SK-N-SH treated with all-trans-retinoic acid at 6 μM for 48 hours (cell line): ENCODE data around the gene SGPL1.

Experiments used
- ATAC-seq: fragments of 200-7000 bp; cut with Tn5 transposase; 3 replicates; pipeline ENCODE4 v1.9.1; 2020; ENCODE audit warnings: mild to moderate bottlenecking, moderate library complexity
- ARNTL ChIP-seq: fragments of 450-650 bp; formaldehyde crosslinking; IDR thresholded peaks from 2 replicates; pipeline ENCODE4 v1.5.0; 2020; ENCODE audit warnings: low read depth, mild to moderate bottlenecking, moderate library complexity, borderline replicate concordance
- BACH2 ChIP-seq: fragments of 250-450 bp; sonication (Bioruptor Pico); IDR thresholded peaks from 2 replicates; pipeline ENCODE4 v1.9.0; 2021; ENCODE audit warnings: mild to moderate bottlenecking, borderline replicate concordance
- CREB5 ChIP-seq: fragments of 250-450 bp; sonication (Bioruptor Pico); IDR thresholded peaks from 2 replicates; pipeline ENCODE4 v1.5.1; 2020; ENCODE audit warnings: low read depth, mild to moderate bottlenecking, moderate library complexity
- CSDC2 ChIP-seq: fragments of 250-450 bp; sonication (Bioruptor Pico); IDR thresholded peaks from 2 replicates; pipeline ENCODE4 v1.5.0; 2020; ENCODE audit warnings: mild to moderate bottlenecking, moderate library complexity
- ESRRG ChIP-seq: fragments of 250-450 bp; sonication (Bioruptor Pico); IDR thresholded peaks from 2 replicates; pipeline ENCODE4 v1.6.1; 2021; ENCODE audit warnings: mild to moderate bottlenecking
- GLIS3 ChIP-seq: fragments of 250-450 bp; sonication (Bioruptor Pico); IDR thresholded peaks from 2 replicates; pipeline ENCODE4 v1.5.0; 2020; ENCODE audit warnings: mild to moderate bottlenecking, moderate library complexity
- OSR1 ChIP-seq: fragments of 250-450 bp; sonication (Bioruptor Pico); IDR thresholded peaks from 2 replicates; pipeline ENCODE4 v1.8.0; 2022; ENCODE audit warnings: moderate library complexity, mild to moderate bottlenecking, inconsistent platforms
- PATZ1 ChIP-seq: fragments of 250-450 bp; sonication (Bioruptor Pico); IDR thresholded peaks from 2 replicates; pipeline ENCODE4 v1.8.0; 2020; ENCODE audit warnings: mild to moderate bottlenecking, moderate library complexity, borderline replicate concordance
- POU6F1 ChIP-seq: fragments of 250-450 bp; sonication (Bioruptor Pico); IDR thresholded peaks from 2 replicates; pipeline ENCODE4 v1.8.0; 2021; ENCODE audit warnings: low read depth, mild to moderate bottlenecking, moderate library complexity, borderline replicate concordance
- PPARA ChIP-seq: fragments of 250-450 bp; sonication (Bioruptor Pico); IDR thresholded peaks from 2 replicates; pipeline ENCODE4 v1.5.0; 2020; ENCODE audit warnings: mild to moderate bottlenecking, borderline replicate concordance
- RARB ChIP-seq: fragments of 250-450 bp; sonication (Bioruptor Pico); IDR thresholded peaks from 2 replicates; pipeline ENCODE4 v1.8.0; 2021; ENCODE audit warnings: mild to moderate bottlenecking, moderate library complexity
- SNAI2 ChIP-seq: fragments of 250-450 bp; sonication (Bioruptor Pico); IDR thresholded peaks from 2 replicates; pipeline ENCODE4 v1.5.0; 2020; ENCODE audit warnings: mild to moderate bottlenecking, moderate library complexity
- TCF4 ChIP-seq: fragments of 250-450 bp; sonication (Bioruptor Pico); IDR thresholded peaks from 2 replicates; pipeline ENCODE4 v1.8.0; 2021; ENCODE audit warnings: mild to moderate bottlenecking, moderate library complexity, borderline replicate concordance
- TOX ChIP-seq: fragments of 250-450 bp; sonication (Bioruptor Pico); IDR thresholded peaks from 2 replicates; pipeline ENCODE4 v1.8.0; 2021; ENCODE audit warnings: mild to moderate bottlenecking, moderate library complexity, borderline replicate concordance
- TSHZ2 ChIP-seq: fragments of 250-450 bp; sonication (Bioruptor Pico); IDR thresholded peaks from 2 replicates; pipeline ENCODE4 v1.5.0; 2020; ENCODE audit warnings: mild to moderate bottlenecking, moderate library complexity
- ZC3H10 ChIP-seq: fragments of 250-450 bp; sonication (Bioruptor Pico); IDR thresholded peaks from 2 replicates; pipeline ENCODE4 v1.5.1; 2021; ENCODE audit warnings: mild to moderate bottlenecking, moderate library complexity
- ZFP3 ChIP-seq: fragments of 250-450 bp; sonication (Bioruptor Pico); IDR thresholded peaks from 2 replicates; pipeline ENCODE4 v1.5.0; 2020; ENCODE audit warnings: mild to moderate bottlenecking, moderate library complexity
- ZFP30 ChIP-seq: fragments of 450-650 bp; formaldehyde crosslinking; IDR thresholded peaks from 2 replicates; pipeline ENCODE4 v1.5.0; 2022; ENCODE audit warnings: mild to moderate bottlenecking, moderate library complexity
- ZNF565 ChIP-seq: fragments of 450-650 bp; formaldehyde crosslinking; conservative IDR thresholded peaks from 2 replicates; pipeline ENCODE4 v1.5.0; 2020; ENCODE audit warnings: low read depth, mild to moderate bottlenecking, moderate library complexity
- ZNF70 ChIP-seq: fragments of 450-650 bp; formaldehyde crosslinking; IDR thresholded peaks from 2 replicates; pipeline ENCODE4 v1.5.0; 2020; ENCODE audit warnings: mild to moderate bottlenecking, moderate library complexity
- ZNF8 ChIP-seq: fragments of 450-650 bp; formaldehyde crosslinking; IDR thresholded peaks from 2 replicates; pipeline ENCODE4 v1.5.0; 2020; ENCODE audit warnings: mild to moderate bottlenecking, moderate library complexity

SGPL1 gene

GRCh38 chr10:70840836-70841235 lies 25.1 kb downstream of the SGPL1 start (continued):
- TF ChIP-seq TSHZ2 (no peak), ZNF565 (CRISPR knock-in tag) (no peak), SNAI2 (CRISPR knock-in tag) (no peak), ZFP3 (CRISPR knock-in tag) (no peak), ZNF8 (CRISPR knock-in tag) (no peak)
- TF ChIP-seq, all 23 proteins: peak for 0

- ATAC-seq, result no peak
- no peak for TF ChIP-seq ZNF565 (CRISPR knock-in tag)
- no peak for TF ChIP-seq CREB5 (CRISPR knock-in tag)
- no peak for TF ChIP-seq TCF4 (CRISPR knock-in tag)
- TF ChIP-seq ZFP30 (CRISPR knock-in tag), result no peak
- TF ChIP-seq PATZ1 (CRISPR knock-in tag), result no peak
- no peak for TF ChIP-seq OSR1
- TF ChIP-seq SNAI2 (CRISPR knock-in tag), result no peak
- TF ChIP-seq ZC3H10 (CRISPR knock-in tag), result no peak
- TF ChIP-seq RARB (CRISPR knock-in tag), result no peak
- no peak for TF ChIP-seq ZNF8 (CRISPR knock-in tag)
- TF ChIP-seq TSHZ2, result no peak
- no peak for TF ChIP-seq ESRRG
- TF ChIP-seq ARNTL (CRISPR knock-in tag), result no peak
Measured at GRCh38 chr10:70843333-70843732, 27.6 kb downstream of the SGPL1 start.

GRCh38 chr10:70843776-70844489 lies 28.2 kb downstream of the SGPL1 start:
- no peak for ATAC-seq
- TF ChIP-seq BACH2 (CRISPR knock-in tag), result no peak
- no peak for TF ChIP-seq RARB (CRISPR knock-in tag)
- no peak for TF ChIP-seq ARNTL (CRISPR knock-in tag)
- TF ChIP-seq CREB5 (CRISPR knock-in tag), result no peak
- no peak for TF ChIP-seq OSR1
- TF ChIP-seq CSDC2 (CRISPR knock-in tag), result no peak
- TF ChIP-seq, all 23 proteins: peak for 0

- ATAC-seq, result no peak
- TF ChIP-seq ESRRG, result no peak
- TF ChIP-seq PPARA, result no peak
- no peak for TF ChIP-seq ZFP3 (CRISPR knock-in tag)
- no peak for TF ChIP-seq TOX (CRISPR knock-in tag)
- no peak for TF ChIP-seq ZFP30 (CRISPR knock-in tag)
- TF ChIP-seq ZNF70 (CRISPR knock-in tag), result no peak
- TF ChIP-seq CSDC2 (CRISPR knock-in tag), result no peak
- TF ChIP-seq RARB (CRISPR knock-in tag), result no peak
- no peak for TF ChIP-seq SNAI2 (CRISPR knock-in tag)
- no peak for TF ChIP-seq ARNTL (CRISPR knock-in tag)
- TF ChIP-seq ZC3H10 (CRISPR knock-in tag), result no peak
- TF ChIP-seq GLIS3 (CRISPR knock-in tag), result no peak
- no peak for TF ChIP-seq POU6F1 (CRISPR knock-in tag)
- no peak for TF ChIP-seq ZNF565 (CRISPR knock-in tag)
- no peak for TF ChIP-seq CREB5 (CRISPR knock-in tag)
- TF ChIP-seq ZNF8 (CRISPR knock-in tag), result no peak
Measured at GRCh38 chr10:70845256-70845655, 29.5 kb downstream of the SGPL1 start.
